ENCODE data around the gene BDH1. TPM values are rescaled to one million over a fixed set of nuclear protein-coding genes. Genes with fewer than 3 reads are reported as not detected.
"Not testable (repeated sequence)": the region's sequence is repeated elsewhere in the genome, so short reads cannot be mapped to it uniquely, and the experiment has no call there.

The BDH1 gene, protein sequence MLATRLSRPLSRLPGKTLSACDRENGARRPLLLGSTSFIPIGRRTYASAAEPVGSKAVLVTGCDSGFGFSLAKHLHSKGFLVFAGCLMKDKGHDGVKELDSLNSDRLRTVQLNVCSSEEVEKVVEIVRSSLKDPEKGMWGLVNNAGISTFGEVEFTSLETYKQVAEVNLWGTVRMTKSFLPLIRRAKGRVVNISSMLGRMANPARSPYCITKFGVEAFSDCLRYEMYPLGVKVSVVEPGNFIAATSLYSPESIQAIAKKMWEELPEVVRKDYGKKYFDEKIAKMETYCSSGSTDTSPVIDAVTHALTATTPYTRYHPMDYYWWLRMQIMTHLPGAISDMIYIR
- total RNA-seq, result 10 to 100 TPM; 32.5 to 49.0 TPM
- 11.3 TPM for polyA plus RNA-seq (2013, experiment 1 of 2)
- polyA plus RNA-seq (2013, experiment 2 of 2), result 8.7 TPM
- long read RNA-seq, experiment 1, transcript BDH1-202 (7 exons, 3,455 nt), result major isoform, 10 of 16 reads
- long read RNA-seq, experiment 1, partial matches to known transcripts, result 0 of 16 reads
- long read RNA-seq, experiment 1, other reads (novel, unspliced or antisense), result 4 of 16 reads
- long read RNA-seq, experiment 2, transcript BDH1-202 (7 exons, 3,455 nt), result major isoform, 37 of 54 reads
- long read RNA-seq, experiment 2, partial matches to known transcripts, result 3 of 54 reads
- long read RNA-seq, experiment 2, other reads (novel, unspliced or antisense), result 7 of 54 reads
- long read RNA-seq, experiment 3, transcript BDH1-202 (7 exons, 3,455 nt), result major isoform, 85 of 118 reads
- long read RNA-seq, experiment 3, transcript BDH1-203 (8 exons, 3,546 nt), result minor isoform, 11 of 118 reads
- long read RNA-seq, experiment 3, partial matches to known transcripts, result 2 of 118 reads
- long read RNA-seq, experiment 3, other reads (novel, unspliced or antisense), result 16 of 118 reads
- long read RNA-seq, experiment 4, transcript BDH1-202 (7 exons, 3,455 nt), result major isoform, 46 of 67 reads
- long read RNA-seq, experiment 4, partial matches to known transcripts, result 6 of 67 reads
- long read RNA-seq, experiment 4, other reads (novel, unspliced or antisense), result 10 of 67 reads

DNA sequence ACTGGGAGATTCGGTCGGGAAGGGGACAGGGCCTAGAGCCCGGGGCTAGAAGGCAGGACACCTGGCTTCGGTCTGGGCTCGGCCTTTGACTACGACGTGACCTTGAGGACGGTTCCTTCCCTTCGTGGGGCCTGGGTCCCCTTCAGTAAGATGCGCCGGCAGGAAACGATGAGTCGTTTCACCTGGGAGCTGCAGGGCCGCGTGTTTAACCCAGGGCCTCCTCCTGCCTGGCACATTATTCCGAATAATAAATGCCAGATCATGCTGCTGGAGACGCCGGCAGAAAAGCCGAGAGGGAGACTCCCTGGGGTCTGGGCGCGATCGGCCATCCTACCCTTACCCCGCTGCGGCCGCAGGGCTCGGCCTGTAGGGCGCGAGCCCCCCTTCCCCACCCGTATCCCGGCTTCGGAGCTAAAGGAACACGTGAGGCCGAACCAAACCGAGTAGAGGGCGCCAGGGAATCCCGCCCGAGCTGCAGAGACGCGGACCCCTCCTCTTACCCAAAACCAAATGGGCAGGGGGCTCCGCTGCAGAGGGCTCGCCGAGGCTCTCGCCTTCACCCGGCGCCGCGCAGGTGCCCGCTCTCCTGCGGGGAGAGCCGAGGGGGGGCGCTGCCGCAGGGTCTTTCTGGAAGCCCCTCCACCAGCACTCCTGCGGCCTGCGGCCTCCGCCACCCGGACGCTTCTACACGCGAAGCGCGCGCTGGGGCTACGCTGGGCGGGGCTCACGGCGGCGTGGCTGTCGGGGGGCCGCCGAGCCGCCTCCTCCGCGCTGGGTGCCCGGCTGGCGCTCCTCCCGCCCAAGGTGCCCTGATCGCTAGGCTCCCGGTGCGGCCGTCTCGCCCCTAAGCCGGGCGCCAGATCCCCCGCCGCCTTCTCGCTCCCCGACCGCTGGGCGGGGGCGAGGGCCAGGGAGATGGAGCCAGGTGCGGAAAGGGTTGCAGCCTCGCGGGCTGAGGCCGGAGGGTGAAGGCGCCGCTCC lies at the start of gene BDH1:
Gene BDH1 (minus strand): TSS at position 688 of the 981 bp plus-strand sequence. CDS start 9,525 bp downstream, outside the sequence.
- TF ChIP-seq, protein P1, sequence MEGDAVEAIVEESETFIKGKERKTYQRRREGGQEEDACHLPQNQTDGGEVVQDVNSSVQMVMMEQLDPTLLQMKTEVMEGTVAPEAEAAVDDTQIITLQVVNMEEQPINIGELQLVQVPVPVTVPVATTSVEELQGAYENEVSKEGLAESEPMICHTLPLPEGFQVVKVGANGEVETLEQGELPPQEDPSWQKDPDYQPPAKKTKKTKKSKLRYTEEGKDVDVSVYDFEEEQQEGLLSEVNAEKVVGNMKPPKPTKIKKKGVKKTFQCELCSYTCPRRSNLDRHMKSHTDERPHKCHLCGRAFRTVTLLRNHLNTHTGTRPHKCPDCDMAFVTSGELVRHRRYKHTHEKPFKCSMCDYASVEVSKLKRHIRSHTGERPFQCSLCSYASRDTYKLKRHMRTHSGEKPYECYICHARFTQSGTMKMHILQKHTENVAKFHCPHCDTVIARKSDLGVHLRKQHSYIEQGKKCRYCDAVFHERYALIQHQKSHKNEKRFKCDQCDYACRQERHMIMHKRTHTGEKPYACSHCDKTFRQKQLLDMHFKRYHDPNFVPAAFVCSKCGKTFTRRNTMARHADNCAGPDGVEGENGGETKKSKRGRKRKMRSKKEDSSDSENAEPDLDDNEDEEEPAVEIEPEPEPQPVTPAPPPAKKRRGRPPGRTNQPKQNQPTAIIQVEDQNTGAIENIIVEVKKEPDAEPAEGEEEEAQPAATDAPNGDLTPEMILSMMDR (conservative IDR thresholded peaks at IDR 0.05), result peak; percentile 34
- DNase-seq, result peak; percentile 87
- H3K9me3 Mint-ChIP-seq, result peaks cover 18% of the 10 kb centered on the region
- peaks cover 16% of the 10 kb centered on the region for H3K36me3 Mint-ChIP-seq (ENCODE audit: low read depth)
- peak within 1 kb of the TSS; percentile 82 for H3K4me3 ChIP-seq (ENCODE audit: low read length)
- 9 to 11% methylated on average over 28 to 96 of the region's 96 CpGs for WGBS, 2 experiments (ENCODE audit: insufficient coverage in 1 of 2, insufficient read length in 1 of 2)
- H3K9me3 ChIP-seq (ENCODE audit: control insufficient read depth, low read length), result peaks cover 18% of the 10 kb centered on the region
- H3K9ac ChIP-seq (ENCODE audit: extremely low read depth, low read length, poor library complexity, severe bottlenecking), result peak within 1 kb of the TSS; percentile 20
- peaks cover 24% of the 10 kb centered on the region for H3K27me3 Mint-ChIP-seq (ENCODE audit: insufficient read depth)
- peaks cover 7% of the 10 kb centered on the region for H3K4me1 Mint-ChIP-seq
- peak within 1 kb of the TSS; percentile 93 for H3K27ac Mint-ChIP-seq
- peak within 1 kb of the TSS; percentile 79 for H3K27ac ChIP-seq (ENCODE audit: low read depth, low read length)
- no peaks in the 10 kb centered on the region for H3K36me3 ChIP-seq (ENCODE audit: control insufficient read depth, insufficient read depth, low read length)
- H3K4me1 ChIP-seq (ENCODE audit: control insufficient read depth, insufficient read depth, low read length), result no peaks in the 10 kb centered on the region
- peaks cover 40% of the 10 kb centered on the region for H3K27me3 ChIP-seq (ENCODE audit: control insufficient read depth, insufficient read depth, low read length, poor library complexity, severe bottlenecking)
- H3K4me3 Mint-ChIP-seq, result peak within 1 kb of the TSS; percentile 72

DNA sequence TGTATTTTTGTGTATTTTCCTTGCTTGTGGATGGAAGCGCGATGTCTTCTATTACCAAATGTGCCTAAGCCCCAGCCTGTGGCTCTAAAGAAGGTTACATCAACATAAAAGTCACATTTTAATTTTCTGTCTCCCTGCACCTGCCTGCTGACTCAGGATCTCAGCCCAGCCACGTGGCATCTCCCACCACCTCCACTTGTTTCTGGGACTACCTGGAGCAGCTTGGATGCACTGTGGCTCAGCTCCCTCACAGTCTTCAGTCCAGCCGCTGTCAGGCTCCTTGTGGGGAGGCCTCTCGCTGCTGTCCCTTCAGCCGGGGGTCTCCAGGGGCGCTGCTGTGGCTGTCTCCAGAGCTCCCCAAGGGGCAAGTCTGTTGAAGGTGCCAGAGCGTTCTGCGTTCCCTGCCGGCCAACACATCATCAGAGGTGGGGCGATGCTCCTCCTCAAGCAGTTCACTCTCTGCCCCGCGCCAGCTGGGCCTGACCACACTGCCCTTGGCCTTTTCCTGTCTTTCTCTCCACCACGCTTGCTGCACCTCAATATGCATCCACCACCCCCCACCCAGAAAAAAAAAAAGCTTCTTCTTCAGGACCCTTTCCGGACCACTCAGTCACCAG lies 47.7 kb upstream of the BDH1 start:
- no peak for DNase-seq
- H3K4me1 Mint-ChIP-seq, result no peaks in the 10 kb centered on the region
- H3K9ac ChIP-seq (ENCODE audit: extremely low read depth, low read length, poor library complexity, severe bottlenecking), result no peak overlapping the region
- no peak overlapping the region for H3K27ac Mint-ChIP-seq
- H3K36me3 ChIP-seq (ENCODE audit: control insufficient read depth, insufficient read depth, low read length), result peaks cover 35% of the 10 kb centered on the region
- peaks cover 23% of the 10 kb centered on the region for H3K9me3 Mint-ChIP-seq
- TF ChIP-seq, protein P1 (conservative IDR thresholded peaks at IDR 0.05), result no peak
- H3K4me3 Mint-ChIP-seq, result no peak overlapping the region
- H3K9me3 ChIP-seq (ENCODE audit: control insufficient read depth, low read length), result peaks cover 13% of the 10 kb centered on the region
- H3K4me3 ChIP-seq (ENCODE audit: low read length), result no peak overlapping the region
- H3K36me3 Mint-ChIP-seq (ENCODE audit: low read depth), result peaks cover 60% of the 10 kb centered on the region
- no peaks in the 10 kb centered on the region for H3K27me3 Mint-ChIP-seq (ENCODE audit: insufficient read depth)
- WGBS, 2 experiments (ENCODE audit: insufficient coverage in 1 of 2, insufficient read length in 1 of 2), result 93 to 100% methylated on average over 7 to 15 of the region's 15 CpGs
- H3K4me1 ChIP-seq (ENCODE audit: control insufficient read depth, insufficient read depth, low read length), result peaks cover 4% of the 10 kb centered on the region
- no peaks in the 10 kb centered on the region for H3K27me3 ChIP-seq (ENCODE audit: control insufficient read depth, insufficient read depth, low read length, poor library complexity, severe bottlenecking)
- H3K27ac ChIP-seq (ENCODE audit: low read depth, low read length), result no peak overlapping the region

GRCh38 chr3:197602351-197602750 lies 46.6 kb upstream of the BDH1 start:
- not testable (repeated sequence) for DNase-seq; H3K27me3 Mint-ChIP-seq (ENCODE audit: insufficient read depth); H3K4me3 Mint-ChIP-seq; H3K4me1 ChIP-seq (ENCODE audit: control insufficient read depth, insufficient read depth, low read length); H3K27ac ChIP-seq (ENCODE audit: low read depth, low read length); H3K27me3 ChIP-seq (ENCODE audit: control insufficient read depth, insufficient read depth, low read length, poor library complexity, severe bottlenecking); H3K9ac ChIP-seq (ENCODE audit: extremely low read depth, low read length, poor library complexity, severe bottlenecking); H3K4me3 ChIP-seq (ENCODE audit: low read length); H3K4me1 Mint-ChIP-seq; H3K27ac Mint-ChIP-seq
- H3K9me3 ChIP-seq (ENCODE audit: control insufficient read depth, low read length), result peaks cover 13% of the 10 kb centered on the region
- peaks cover 49% of the 10 kb centered on the region for H3K36me3 Mint-ChIP-seq (ENCODE audit: low read depth)
- WGBS, 2 experiments (ENCODE audit: insufficient coverage in 1 of 2, insufficient read length in 1 of 2), result 98 to 100% methylated on average over 1 to 28 of the region's 31 CpGs
- H3K9me3 Mint-ChIP-seq, result peaks cover 23% of the 10 kb centered on the region
- H3K36me3 ChIP-seq (ENCODE audit: control insufficient read depth, insufficient read depth, low read length), result peaks cover 25% of the 10 kb centered on the region

GRCh38 chr3:197601566-197601840 lies 45.7 kb upstream of the BDH1 start:
- H3K9ac ChIP-seq (ENCODE audit: extremely low read depth, low read length, poor library complexity, severe bottlenecking); H3K4me3 ChIP-seq (ENCODE audit: low read length); DNase-seq; H3K27ac Mint-ChIP-seq; H3K27ac ChIP-seq (ENCODE audit: low read depth, low read length); H3K27me3 ChIP-seq (ENCODE audit: control insufficient read depth, insufficient read depth, low read length, poor library complexity, severe bottlenecking); H3K4me1 Mint-ChIP-seq; H3K27me3 Mint-ChIP-seq (ENCODE audit: insufficient read depth); H3K4me3 Mint-ChIP-seq; H3K4me1 ChIP-seq (ENCODE audit: control insufficient read depth, insufficient read depth, low read length): not testable (repeated sequence)
- no CpG with 5 or more reads among the region's 2 CpGs for WGBS, 2 experiments (ENCODE audit: insufficient coverage in 1 of 2, insufficient read length in 1 of 2)
- H3K36me3 Mint-ChIP-seq (ENCODE audit: low read depth), result peaks cover 41% of the 10 kb centered on the region
- peaks cover 16% of the 10 kb centered on the region for H3K36me3 ChIP-seq (ENCODE audit: control insufficient read depth, insufficient read depth, low read length)
- peaks cover 23% of the 10 kb centered on the region for H3K9me3 Mint-ChIP-seq
- peaks cover 13% of the 10 kb centered on the region for H3K9me3 ChIP-seq (ENCODE audit: control insufficient read depth, low read length)

All from endodermal cell (in vitro differentiated cells).